HG03280 (cell line): ENCODE data around the gene ANKRD40CL.
A peak's percentile ranks its signal among the peaks of the same experiment; 100 is the strongest.

Experiments
- ATAC-seq: cut with Tn5 transposase; IDR thresholded peaks from one replicate; pipeline ENCODE4 v1.9.1; 2021; ENCODE audit warnings: mild to moderate bottlenecking, moderate library complexity; ENCODE audit not compliant: unreplicated experiment

ANKRD40CL gene

GRCh38 chr17:50790618-50791017, 23.3 kb upstream of the ANKRD40CL start:
- ATAC-seq = no peak

- ATAC-seq = no peak
Measured at GRCh38 chr17:50787106-50787505, 19.8 kb upstream of the ANKRD40CL start.

- ATAC-seq = no peak
Measured at GRCh38 chr17:50785946-50786570, 18.7 kb upstream of the ANKRD40CL start.

GRCh38 chr17:50785126-50785525, 17.8 kb upstream of the ANKRD40CL start:
- ATAC-seq = no peak

GRCh38 chr17:50783905-50784304, 16.6 kb upstream of the ANKRD40CL start:
- ATAC-seq = no peak

- ATAC-seq = peak; percentile 81
Measured at GRCh38 chr17:50783193-50783660, 15.9 kb upstream of the ANKRD40CL start.

GRCh38 chr17:50781167-50781566, 13.8 kb upstream of the ANKRD40CL start:
- ATAC-seq = no peak

DNA sequence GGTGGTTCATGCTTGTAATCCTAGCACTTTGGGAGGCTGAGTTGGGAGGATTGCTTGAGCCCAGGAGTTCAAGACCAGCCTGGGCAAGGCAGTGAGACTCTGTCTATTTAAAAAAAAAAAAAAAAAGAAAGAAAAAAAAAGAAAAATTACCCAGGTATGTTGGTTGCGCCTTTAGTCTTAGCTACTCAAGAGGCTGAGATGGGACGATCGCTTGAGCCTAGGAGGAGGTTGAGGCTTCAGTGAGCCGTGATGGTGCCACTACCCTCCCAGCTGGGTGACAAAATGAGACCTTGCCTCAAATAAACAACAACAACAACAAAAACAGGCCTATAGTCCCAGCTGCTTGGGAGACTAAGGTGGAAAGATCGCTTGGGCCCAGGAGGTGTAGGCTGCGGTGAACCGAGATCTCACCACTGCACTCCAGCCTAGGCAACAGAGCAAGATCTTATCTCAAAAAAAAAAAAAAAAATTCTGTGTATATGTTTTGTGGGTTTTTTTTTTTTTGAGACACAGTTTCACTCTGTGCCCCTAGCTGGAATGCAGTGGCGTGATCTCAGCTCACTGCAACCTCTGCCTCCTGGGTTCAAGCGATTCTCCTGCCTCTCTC, 12.5 kb upstream of the ANKRD40CL start:
- no peak for ATAC-seq

DNA sequence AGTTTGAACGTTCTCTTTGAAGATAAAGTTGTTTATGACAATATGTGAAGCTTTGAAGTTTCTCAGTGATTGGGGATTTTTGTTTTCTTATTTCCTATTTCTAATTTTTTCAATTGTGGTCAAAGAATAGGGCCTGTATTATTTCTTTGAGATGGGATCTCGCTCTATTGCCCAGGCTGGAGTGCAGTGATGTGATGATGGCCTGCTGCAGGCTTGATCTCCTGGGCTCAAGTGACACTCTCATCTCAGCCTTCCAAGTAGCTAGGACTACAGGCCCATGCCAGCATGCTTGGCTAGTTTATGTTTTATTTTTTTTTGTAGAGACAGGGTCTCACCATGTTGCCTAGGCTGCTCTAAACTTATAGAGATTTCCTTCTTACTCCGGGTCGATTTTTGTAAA, 11.7 kb upstream of the ANKRD40CL start:
- no peak for ATAC-seq

- no peak for ATAC-seq
Measured at GRCh38 chr17:50778471-50778870, 11.2 kb upstream of the ANKRD40CL start.

DNA sequence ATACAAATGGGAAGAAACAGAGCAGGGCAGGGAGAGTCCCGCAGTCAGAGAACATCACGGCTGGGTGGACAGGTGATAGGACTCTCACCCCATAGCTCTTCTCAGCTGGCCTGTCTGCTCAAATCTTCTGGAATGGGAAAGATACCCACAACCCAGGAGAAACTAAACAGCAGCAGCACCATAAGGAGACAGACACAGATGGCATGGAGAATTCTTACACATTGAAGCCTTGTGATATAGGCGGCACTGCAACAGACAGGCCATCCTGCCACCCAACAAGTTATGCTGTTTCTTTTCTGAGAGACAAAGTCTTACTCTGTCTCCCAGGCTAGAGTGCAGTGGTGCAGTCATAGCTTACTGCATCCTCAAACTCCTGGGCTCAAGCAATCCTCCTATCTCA, 8.6 kb upstream of the ANKRD40CL start:
- no peak for ATAC-seq

- ATAC-seq = no peak
Measured at GRCh38 chr17:50774225-50774803, 7.0 kb upstream of the ANKRD40CL start.

DNA sequence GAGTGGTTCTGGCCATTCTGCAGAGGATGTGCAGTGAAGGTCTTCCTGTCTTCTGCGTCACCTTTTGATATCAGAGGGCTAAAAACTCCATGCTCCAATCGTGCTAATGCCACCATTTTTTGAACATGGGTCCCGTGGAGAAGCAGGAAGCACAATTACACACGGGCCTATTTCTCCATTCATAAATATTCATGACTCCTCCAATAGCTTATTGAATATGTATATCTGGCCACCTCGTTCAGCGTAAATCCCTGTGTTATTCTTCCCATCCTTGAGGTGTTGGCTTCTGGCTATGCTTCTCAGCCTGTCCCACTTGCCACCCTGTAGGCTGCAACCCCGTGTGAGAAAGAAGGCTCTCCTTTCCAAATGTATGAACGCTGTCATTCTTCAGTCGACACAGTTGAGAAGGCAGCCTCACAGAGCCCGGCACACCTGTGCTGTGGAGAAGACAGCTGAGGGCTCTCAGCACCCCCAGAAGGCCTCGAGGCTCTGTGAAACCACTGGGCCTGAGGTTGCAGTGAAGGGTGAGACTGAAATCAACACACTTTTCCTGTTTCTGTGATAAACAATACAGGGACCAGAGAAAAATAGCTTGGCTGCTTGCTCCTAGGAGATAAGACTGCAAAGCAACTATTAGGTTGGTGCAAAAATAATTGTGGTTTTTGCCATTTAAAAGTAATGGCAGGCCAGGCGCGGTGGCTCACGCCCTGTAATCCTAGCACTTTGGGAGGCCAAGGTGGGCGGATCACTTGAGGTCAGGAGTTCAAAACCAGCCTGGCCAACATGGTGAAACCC, 4.9 kb upstream of the ANKRD40CL start:
- peak; percentile 68 for ATAC-seq

DNA sequence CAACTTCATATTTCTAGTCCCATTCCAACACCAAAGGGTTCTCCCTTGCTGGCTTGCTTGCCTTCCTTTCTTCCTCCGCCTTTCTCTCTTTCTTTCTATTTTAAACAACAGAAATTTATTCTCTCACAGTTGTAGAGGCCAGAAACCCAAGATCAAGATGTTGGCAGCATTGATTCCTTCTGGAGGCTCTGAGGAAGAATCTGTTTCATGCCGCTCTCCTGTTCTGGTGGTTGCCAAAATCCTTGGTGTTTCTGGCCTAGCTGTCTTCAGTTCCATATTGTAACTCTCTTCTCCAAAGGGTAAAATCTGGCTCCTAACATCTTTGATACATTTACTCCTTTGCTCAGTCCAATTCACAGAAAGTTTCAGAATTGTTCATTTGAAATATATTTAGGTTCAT, 3.0 kb upstream of the ANKRD40CL start:
- no peak for ATAC-seq

DNA sequence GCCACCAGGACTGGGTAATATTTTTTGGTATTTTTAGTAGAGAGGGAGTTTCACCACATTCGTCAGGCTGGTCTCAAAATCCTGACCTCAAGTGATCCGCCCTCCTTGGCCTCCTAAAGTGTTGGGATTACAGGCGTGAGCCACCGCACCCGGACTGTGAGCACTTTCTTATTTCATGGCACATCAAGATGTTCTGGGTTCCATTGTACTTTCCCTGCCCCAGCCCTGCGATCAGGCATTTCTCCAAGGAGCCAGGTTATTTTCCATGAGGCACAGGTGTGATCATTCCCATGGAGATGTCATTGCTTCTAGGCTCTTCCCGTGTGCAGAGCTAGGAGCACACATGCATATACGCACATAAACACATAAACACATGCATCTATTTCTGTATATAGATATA, 2.6 kb upstream of the ANKRD40CL start:
- ATAC-seq = no peak

- ATAC-seq = no peak
Measured at GRCh38 chr17:50768346-50768761, 1.0 kb upstream of the ANKRD40CL start.

- ATAC-seq = no peak
Measured at GRCh38 chr17:50767030-50767429, 288 bp downstream of the ANKRD40CL start.

- no peak for ATAC-seq
Measured at GRCh38 chr17:50766222-50767023, 895 bp downstream of the ANKRD40CL start.

GRCh38 chr17:50765454-50766221, 1.7 kb downstream of the ANKRD40CL start:
- no peak for ATAC-seq

- no peak for ATAC-seq
Measured at GRCh38 chr17:50764734-50765149, 2.6 kb downstream of the ANKRD40CL start.
